Esophagus muscularis mucosa (tissue), 4 donors: ENCODE results near the gene SDK1.

Experiments
- EP300 ChIP-seq: sonication (generic); formaldehyde crosslinking; IDR thresholded peaks from one replicate; pipeline ENCODE4 v1.6.1; 2017; ENCODE audit warnings: antibody characterized with exemption
- POLR2A ChIP-seq: fragments of 450-650 bp; IDR thresholded peaks from one replicate; pipeline ENCODE4 v1.6.1; 2017; ENCODE audit warnings: antibody characterized with exemption, moderate library complexity, mild to moderate bottlenecking, low read depth
- POLR2AphosphoS5 ChIP-seq, 2 donors: sonication (generic); formaldehyde crosslinking; IDR thresholded peaks; one replicate each; pipeline ENCODE4 v1.6.1; 2017; ENCODE audit warnings: antibody characterized with exemption in 2 of 2
- TF ChIP-seq, protein P1 (sequence below), 3 experiments: fragments of 200-600 bp in 2 of 3; fragments of 450-650 bp in 1 of 3; sonication (generic) in 2 of 3; IDR thresholded peaks; one replicate each; pipeline ENCODE4 v1.5.1; 2017 to 2019; ENCODE audit warnings: antibody characterized with exemption in 3 of 3, mild to moderate bottlenecking in 2 of 3, moderate library complexity in 1 of 3

DNA sequence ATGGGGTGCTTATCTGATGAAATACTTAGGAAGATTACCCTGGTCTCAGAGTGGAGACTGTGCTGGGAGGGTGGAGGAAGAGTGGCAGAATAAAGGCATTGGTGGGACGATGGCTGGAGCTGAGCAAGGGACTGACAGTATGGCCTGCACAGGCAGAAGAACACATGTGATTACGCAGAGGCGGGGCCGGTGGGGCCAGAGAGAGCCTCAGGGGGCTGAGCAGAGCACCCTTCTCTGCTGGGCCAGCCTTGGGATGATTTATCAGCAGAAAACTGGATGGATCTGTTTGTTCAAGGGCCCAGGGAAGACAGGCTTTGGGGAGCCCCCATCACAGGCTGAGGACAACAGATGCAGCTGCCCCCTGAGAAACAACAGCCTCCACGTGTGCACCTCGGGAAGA lies 272.1 kb downstream of the SDK1 start:
- TF ChIP-seq, protein P1, sequence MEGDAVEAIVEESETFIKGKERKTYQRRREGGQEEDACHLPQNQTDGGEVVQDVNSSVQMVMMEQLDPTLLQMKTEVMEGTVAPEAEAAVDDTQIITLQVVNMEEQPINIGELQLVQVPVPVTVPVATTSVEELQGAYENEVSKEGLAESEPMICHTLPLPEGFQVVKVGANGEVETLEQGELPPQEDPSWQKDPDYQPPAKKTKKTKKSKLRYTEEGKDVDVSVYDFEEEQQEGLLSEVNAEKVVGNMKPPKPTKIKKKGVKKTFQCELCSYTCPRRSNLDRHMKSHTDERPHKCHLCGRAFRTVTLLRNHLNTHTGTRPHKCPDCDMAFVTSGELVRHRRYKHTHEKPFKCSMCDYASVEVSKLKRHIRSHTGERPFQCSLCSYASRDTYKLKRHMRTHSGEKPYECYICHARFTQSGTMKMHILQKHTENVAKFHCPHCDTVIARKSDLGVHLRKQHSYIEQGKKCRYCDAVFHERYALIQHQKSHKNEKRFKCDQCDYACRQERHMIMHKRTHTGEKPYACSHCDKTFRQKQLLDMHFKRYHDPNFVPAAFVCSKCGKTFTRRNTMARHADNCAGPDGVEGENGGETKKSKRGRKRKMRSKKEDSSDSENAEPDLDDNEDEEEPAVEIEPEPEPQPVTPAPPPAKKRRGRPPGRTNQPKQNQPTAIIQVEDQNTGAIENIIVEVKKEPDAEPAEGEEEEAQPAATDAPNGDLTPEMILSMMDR (IDR thresholded peaks at IDR 0.05) = no peak
- no peak for TF ChIP-seq POLR2AphosphoS5 (IDR thresholded peaks at IDR 0.05)
- TF ChIP-seq POLR2A = no peak
- TF ChIP-seq EP300 = no peak
